Measurements from ENCODE around the gene CPNE8. TPM values are rescaled to one million over a fixed set of nuclear protein-coding genes. Genes with fewer than 3 reads are reported as not detected.

Gene CPNE8
- total RNA-seq, 2 donors from 2014 or later = 8.7 to 18.0 TPM

- H3K36me3 Mint-ChIP-seq (ENCODE audit: low read depth) = no peaks in the 10 kb centered on the region
- 93% methylated on average over 2 of the region's 3 CpGs; no CpG with 5 or more reads in 1 of the 2 experiments for WGBS, 2 experiments (ENCODE audit: insufficient coverage in 1 of 2, insufficient read length in 1 of 2)
These were observed 168.6 kb downstream of the CPNE8 start for GRCh38 chr12:38736821-38737220.

DNA sequence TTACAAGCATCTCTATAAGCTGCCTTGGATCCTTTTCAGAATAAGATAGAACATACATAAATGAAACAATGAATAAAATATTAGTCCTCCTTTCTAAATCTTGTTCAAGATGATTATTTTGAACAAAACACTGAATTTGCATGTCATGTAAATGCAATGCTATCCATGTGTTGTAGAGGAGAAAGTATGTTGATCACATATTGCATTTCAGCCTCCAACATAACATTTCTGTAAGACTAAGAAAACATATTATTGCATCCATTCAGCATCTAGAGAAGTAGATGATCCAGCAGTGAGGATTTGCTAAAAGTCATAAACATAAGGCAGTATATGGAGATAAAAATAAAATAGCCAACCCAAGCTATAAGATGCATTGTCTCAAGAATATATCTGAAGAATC, 172.6 kb downstream of the CPNE8 start:
- H3K9ac ChIP-seq (ENCODE audit: extremely low read depth, low read length, poor library complexity, severe bottlenecking) = no peak overlapping the region

More at GRCh38 chr12:38736821-38737220, 168.6 kb downstream of the CPNE8 start:
- H3K27ac Mint-ChIP-seq = no peak overlapping the region
- H3K9ac ChIP-seq (ENCODE audit: extremely low read depth, low read length, poor library complexity, severe bottlenecking) = no peak overlapping the region
- H3K4me3 ChIP-seq (ENCODE audit: low read length) = no peak overlapping the region
- DNase-seq = no peak
- peaks cover 3% of the 10 kb centered on the region for H3K4me1 Mint-ChIP-seq
- no peak overlapping the region for H3K4me3 Mint-ChIP-seq
- H3K27me3 Mint-ChIP-seq (ENCODE audit: insufficient read depth) = no peaks in the 10 kb centered on the region
- H3K36me3 ChIP-seq (ENCODE audit: control insufficient read depth, insufficient read depth, low read length) = no peaks in the 10 kb centered on the region
- H3K27me3 ChIP-seq (ENCODE audit: control insufficient read depth, insufficient read depth, low read length, poor library complexity, severe bottlenecking) = no peaks in the 10 kb centered on the region
- no peak overlapping the region for H3K27ac ChIP-seq (ENCODE audit: low read depth, low read length)
- no peaks in the 10 kb centered on the region for H3K9me3 ChIP-seq (ENCODE audit: control insufficient read depth, low read length)
- H3K4me1 ChIP-seq (ENCODE audit: control insufficient read depth, insufficient read depth, low read length) = no peaks in the 10 kb centered on the region
- H3K9me3 Mint-ChIP-seq = peaks cover 6% of the 10 kb centered on the region
- TF ChIP-seq CTCF (conservative IDR thresholded peaks at IDR 0.05) = no peak

DNA sequence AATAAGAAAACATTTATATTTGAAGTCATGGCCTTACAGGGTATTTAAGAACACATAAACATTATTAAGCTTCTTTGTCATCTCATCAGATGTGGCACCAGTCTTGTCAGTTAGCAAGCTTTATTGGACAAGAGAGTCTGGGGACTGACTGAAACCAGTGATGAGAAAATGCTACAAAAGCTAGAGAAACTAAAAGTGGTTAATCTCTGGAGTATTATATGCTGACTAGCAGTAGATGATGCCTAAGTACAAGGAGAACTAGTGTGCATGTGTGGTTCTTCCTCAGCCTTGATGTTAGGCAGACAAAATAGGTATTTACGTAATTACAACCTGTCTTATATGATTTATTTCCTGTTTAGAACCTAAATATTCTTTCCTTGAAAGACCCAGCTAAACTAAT, 176.5 kb downstream of the CPNE8 start:
- no peak overlapping the region for H3K9ac ChIP-seq (ENCODE audit: extremely low read depth, low read length, poor library complexity, severe bottlenecking)
- no peaks in the 10 kb centered on the region for H3K27me3 ChIP-seq (ENCODE audit: control insufficient read depth, insufficient read depth, low read length, poor library complexity, severe bottlenecking)
- Mint-ChIP-seq H3K27me3 (ENCODE audit: insufficient read depth) (no peaks in the 10 kb centered on the region), H3K4me3 (no peak overlapping the region), H3K4me1 (no peaks in the 10 kb centered on the region), H3K36me3 (ENCODE audit: low read depth) (no peaks in the 10 kb centered on the region), H3K9me3 (no peaks in the 10 kb centered on the region), H3K27ac (no peak overlapping the region)
- no peak overlapping the region for H3K27ac ChIP-seq (ENCODE audit: low read depth, low read length)
- no peak for TF ChIP-seq CTCF (conservative IDR thresholded peaks at IDR 0.05)
- 93 to 100% methylated on average over 1 of the region's 1 CpG for WGBS, 2 experiments (ENCODE audit: insufficient coverage in 1 of 2, insufficient read length in 1 of 2)
- no peak for DNase-seq
- H3K36me3 ChIP-seq (ENCODE audit: control insufficient read depth, insufficient read depth, low read length) = no peaks in the 10 kb centered on the region
- H3K4me1 ChIP-seq (ENCODE audit: control insufficient read depth, insufficient read depth, low read length) = no peaks in the 10 kb centered on the region
- H3K9me3 ChIP-seq (ENCODE audit: control insufficient read depth, low read length) = no peaks in the 10 kb centered on the region
- H3K4me3 ChIP-seq (ENCODE audit: low read length) = no peak overlapping the region

More for the DNA sequence above, 172.6 kb downstream of the CPNE8 start:
- Mint-ChIP-seq H3K27ac (no peak overlapping the region), H3K27me3 (ENCODE audit: insufficient read depth) (no peaks in the 10 kb centered on the region), H3K9me3 (no peaks in the 10 kb centered on the region), H3K4me1 (no peaks in the 10 kb centered on the region), H3K4me3 (no peak overlapping the region), H3K36me3 (ENCODE audit: low read depth) (no peaks in the 10 kb centered on the region)
- TF ChIP-seq CTCF (conservative IDR thresholded peaks at IDR 0.05) = no peak
- no peaks in the 10 kb centered on the region for H3K9me3 ChIP-seq (ENCODE audit: control insufficient read depth, low read length)
- DNase-seq = no peak
- no peaks in the 10 kb centered on the region for H3K27me3 ChIP-seq (ENCODE audit: control insufficient read depth, insufficient read depth, low read length, poor library complexity, severe bottlenecking)
- H3K36me3 ChIP-seq (ENCODE audit: control insufficient read depth, insufficient read depth, low read length) = no peaks in the 10 kb centered on the region
- H3K27ac ChIP-seq (ENCODE audit: low read depth, low read length) = no peak overlapping the region
- H3K4me3 ChIP-seq (ENCODE audit: low read length) = no peak overlapping the region
- H3K4me1 ChIP-seq (ENCODE audit: control insufficient read depth, insufficient read depth, low read length) = no peaks in the 10 kb centered on the region
